C4-2B (cell line): ENCODE results near the gene RAB8B.

Source experiments
- H3K27ac ChIP-seq: fragments of 450-650 bp; 2 replicates; pipeline ENCODE4 v1.5.1; 2017
- CTCF ChIP-seq: fragments of 450-650 bp; conservative IDR thresholded peaks from 2 replicates; pipeline ENCODE4 v1.5.1; 2017; ENCODE audit warnings: mild to moderate bottlenecking
- ZFX ChIP-seq: fragments of 450-650 bp; IDR thresholded peaks from 2 replicates; pipeline ENCODE4 v1.6.1; 2017

The RAB8B gene

GRCh38 chr15:63188926-63189871, at the start of gene RAB8B:
TSS of gene RAB8B (plus strand) at chr15:63189606. CDS start at chr15:63189625, 19 bp downstream.
- TF ChIP-seq CTCF: no peak
- no peak for TF ChIP-seq ZFX

GRCh38 chr15:63140936-63141335, 48.5 kb upstream of the RAB8B start:
- no peak for TF ChIP-seq ZFX
- no peak for TF ChIP-seq CTCF

More at GRCh38 chr15:63188926-63189871, at the start of gene RAB8B:
- H3K27ac ChIP-seq: peak within 1 kb of the TSS; percentile 60

GRCh38 chr15:63145426-63145825, 44.0 kb upstream of the RAB8B start:
- TF ChIP-seq ZFX: no peak
- TF ChIP-seq CTCF: no peak

More at GRCh38 chr15:63140936-63141335, 48.5 kb upstream of the RAB8B start:
- H3K27ac ChIP-seq: no peak overlapping the region

GRCh38 chr15:63146684-63147083, 42.7 kb upstream of the RAB8B start:
- no peak overlapping the region for H3K27ac ChIP-seq
- no peak for TF ChIP-seq CTCF
- TF ChIP-seq ZFX: no peak

More at GRCh38 chr15:63145426-63145825, 44.0 kb upstream of the RAB8B start:
- H3K27ac ChIP-seq: no peak overlapping the region

GRCh38 chr15:63151665-63152064, 37.7 kb upstream of the RAB8B start:
- TF ChIP-seq ZFX (no peak), CTCF (no peak)
- no peak overlapping the region for H3K27ac ChIP-seq

GRCh38 chr15:63155486-63155885, 33.9 kb upstream of the RAB8B start:
- no peak for TF ChIP-seq ZFX
- TF ChIP-seq CTCF: no peak
- H3K27ac ChIP-seq: no peak overlapping the region

- no peak for TF ChIP-seq CTCF
- TF ChIP-seq ZFX: no peak
- H3K27ac ChIP-seq: peak overlapping the region; percentile 93
Observed at GRCh38 chr15:63156086-63156710, 33.2 kb upstream of the RAB8B start.
